HG02642 (cell line): Measurements from ENCODE around the gene SLC20A1.

Experiments
- ATAC-seq: cut with Tn5 transposase; IDR thresholded peaks from one replicate; pipeline ENCODE4 v1.9.1; 2021; ENCODE audit warnings: mild to moderate bottlenecking; ENCODE audit not compliant: unreplicated experiment, poor library complexity

SLC20A1 gene

GRCh38 chr2:112679484-112679883, 33.7 kb downstream of the SLC20A1 start:
- no peak for ATAC-seq

- ATAC-seq = no peak
These were observed 34.9 kb downstream of the SLC20A1 start for GRCh38 chr2:112680666-112681101.

- no peak for ATAC-seq
These were observed 36.4 kb downstream of the SLC20A1 start for GRCh38 chr2:112682101-112682500.

GRCh38 chr2:112683550-112684414, 38.0 kb downstream of the SLC20A1 start:
- no peak for ATAC-seq

GRCh38 chr2:112684415-112684775, 38.7 kb downstream of the SLC20A1 start:
- ATAC-seq = no peak

- no peak for ATAC-seq
These were observed 39.6 kb downstream of the SLC20A1 start for GRCh38 chr2:112685271-112685884.

- ATAC-seq = no peak
These were observed 40.8 kb downstream of the SLC20A1 start for GRCh38 chr2:112686348-112687217.

DNA sequence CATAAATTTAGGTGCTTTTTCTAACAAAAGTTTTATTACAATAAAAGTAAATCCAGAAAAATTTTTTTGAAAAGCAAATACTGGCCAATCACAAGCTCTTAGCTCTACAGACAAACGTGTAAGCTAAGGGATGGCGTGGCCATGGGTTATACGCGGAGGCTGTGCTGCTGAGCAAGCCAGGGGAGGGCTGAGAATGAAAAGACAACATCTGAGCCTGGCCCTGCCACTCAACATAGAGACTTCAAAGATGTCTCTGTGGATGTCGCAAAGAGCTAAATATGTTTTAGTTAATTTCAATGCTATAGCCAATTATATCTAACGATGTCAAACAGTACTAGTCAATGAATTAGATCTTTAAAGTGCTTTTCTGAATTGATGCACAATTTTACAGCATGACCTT, 41.8 kb downstream of the SLC20A1 start:
- ATAC-seq = no peak

GRCh38 chr2:112688086-112688880, 42.5 kb downstream of the SLC20A1 start:
- no peak for ATAC-seq

GRCh38 chr2:112690853-112691401, 45.2 kb downstream of the SLC20A1 start:
- peak; percentile 66 for ATAC-seq

- no peak for ATAC-seq
These were observed 46.1 kb downstream of the SLC20A1 start for GRCh38 chr2:112691881-112692281.

- peak; percentile 79 for ATAC-seq
These were observed 46.8 kb downstream of the SLC20A1 start for GRCh38 chr2:112692495-112692911.

DNA sequence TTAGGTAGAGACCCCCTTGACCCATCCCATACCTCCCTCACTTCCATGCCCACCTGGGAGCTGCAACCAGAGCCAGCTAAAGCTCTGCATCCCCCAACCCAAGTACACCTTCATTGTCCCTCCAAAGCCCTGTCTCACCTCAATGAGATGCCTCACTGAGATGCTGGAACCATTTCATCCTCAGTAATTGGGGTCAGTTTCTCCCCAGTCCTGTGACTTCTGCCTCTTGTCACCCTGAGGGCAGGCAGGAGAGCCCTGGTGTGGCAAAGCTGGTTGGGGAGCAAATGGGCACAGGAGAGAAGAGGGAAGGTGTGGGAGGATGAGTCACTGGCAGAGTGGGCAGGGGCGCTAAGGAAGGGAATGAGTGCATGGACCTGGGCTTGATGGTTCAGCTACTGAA, 47.2 kb downstream of the SLC20A1 start:
- no peak for ATAC-seq

DNA sequence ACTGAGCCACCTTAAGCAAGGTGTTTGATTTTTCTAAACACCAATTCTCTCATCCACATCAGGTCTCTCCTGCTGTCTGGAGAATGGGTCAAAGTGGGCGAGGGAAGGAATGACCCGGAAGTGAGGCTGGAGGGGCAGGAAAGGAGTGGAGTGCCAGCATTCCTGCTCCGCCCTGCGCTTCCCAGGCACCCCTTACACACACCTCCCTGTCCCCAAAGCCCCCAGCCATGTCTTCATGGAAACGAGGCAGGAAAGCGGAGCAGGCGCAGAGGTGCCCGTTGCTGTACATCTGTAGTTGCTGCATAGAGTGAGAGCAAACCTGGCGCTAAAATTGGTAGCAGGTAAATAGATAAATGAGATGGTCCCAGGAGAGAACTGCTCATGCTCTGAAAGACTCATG, 47.9 kb downstream of the SLC20A1 start:
- no peak for ATAC-seq

DNA sequence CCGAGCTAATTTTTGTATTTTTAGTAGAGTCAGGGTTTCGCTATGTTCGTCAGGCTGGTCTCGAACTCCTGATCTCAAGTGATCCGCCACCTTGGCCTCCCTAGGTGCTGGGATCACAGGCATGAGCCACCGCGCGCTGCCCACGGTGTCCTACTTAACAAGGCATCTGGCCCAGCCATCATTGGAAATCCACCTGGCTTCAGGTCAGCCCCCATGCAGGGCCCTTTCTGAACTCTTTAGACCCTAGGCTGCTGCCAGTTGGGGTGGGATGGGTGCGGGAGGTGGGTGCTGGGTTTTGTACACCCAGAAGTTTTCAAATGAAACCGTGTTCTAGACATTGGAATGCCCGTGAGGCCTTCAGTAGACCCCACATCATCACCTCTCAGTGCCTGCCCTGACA, 48.4 kb downstream of the SLC20A1 start:
- no peak for ATAC-seq

DNA sequence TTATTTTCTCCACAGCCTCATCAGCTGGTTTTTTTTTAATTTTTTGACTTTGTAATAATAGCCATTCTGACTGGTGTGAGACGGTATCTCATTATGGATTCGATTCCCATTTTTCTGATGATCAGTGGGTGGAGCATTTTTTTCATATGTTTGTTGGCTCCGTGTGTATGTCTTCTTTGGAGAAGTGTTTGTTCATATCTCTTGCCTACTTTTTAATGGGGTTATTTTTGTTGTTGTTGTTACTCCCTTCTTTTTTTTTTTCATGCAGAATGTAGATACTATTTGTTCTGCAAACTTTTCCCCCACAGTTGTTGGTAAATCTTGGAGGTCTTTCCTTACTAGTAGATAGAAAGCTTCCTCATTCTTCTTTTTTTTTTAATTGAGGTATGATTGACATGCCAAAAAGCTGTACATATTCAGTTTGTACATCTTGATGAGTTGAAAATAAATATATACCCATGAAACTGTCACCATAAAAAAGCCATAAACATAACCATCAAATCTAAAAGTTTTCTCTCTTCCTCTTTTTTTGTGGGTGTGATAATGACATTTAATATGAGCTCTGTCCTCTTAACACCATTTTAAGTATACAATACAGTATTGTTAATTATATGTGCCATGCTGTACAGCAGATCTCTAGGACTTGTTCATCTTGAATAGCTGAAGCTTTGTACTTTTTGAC, 53.2 kb downstream of the SLC20A1 start:
- no peak for ATAC-seq

DNA sequence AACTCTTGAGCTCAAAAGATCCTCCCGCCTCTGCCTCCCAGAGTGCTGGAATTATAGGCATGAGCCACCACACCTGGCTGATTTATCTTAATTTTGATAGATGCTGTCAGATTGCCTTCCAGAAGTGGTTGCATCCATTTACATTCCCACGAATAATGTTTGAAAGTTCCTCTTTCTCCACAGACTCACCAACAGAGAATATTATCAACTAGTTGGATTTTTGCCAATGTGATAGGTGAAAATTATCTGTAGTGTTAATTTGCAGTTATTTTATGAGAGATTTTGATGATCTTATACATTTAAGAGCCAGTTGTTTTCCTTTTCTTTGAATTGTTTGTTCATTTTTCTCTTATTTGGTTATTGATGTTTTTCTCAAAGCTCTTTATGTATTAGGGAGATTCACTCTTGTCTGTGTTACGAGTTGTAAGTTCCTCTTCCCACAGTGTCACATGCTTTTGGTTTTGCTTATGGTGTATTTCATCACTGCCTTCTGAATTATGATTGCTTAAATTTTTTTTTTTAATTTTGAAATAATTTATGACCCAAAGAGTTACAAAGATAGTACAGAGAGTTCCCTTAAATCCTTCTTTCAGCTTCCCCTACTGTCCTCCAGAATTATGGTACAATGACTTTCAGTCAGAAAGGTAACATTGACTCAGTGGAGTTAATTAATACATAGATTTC, 54.4 kb downstream of the SLC20A1 start:
- ATAC-seq = no peak

GRCh38 chr2:112701052-112701451, 55.3 kb downstream of the SLC20A1 start:
- no peak for ATAC-seq

GRCh38 chr2:112703684-112704083, 57.9 kb downstream of the SLC20A1 start:
- ATAC-seq = no peak
